HuH-7.5 (cell line): Measurements from ENCODE around the gene HDAC4.
"Not testable (repeated sequence)": the region's sequence is repeated elsewhere in the genome, so short reads cannot be mapped to it uniquely, and the experiment has no call there.

Experiments
- DNase-seq: peaks from one replicate; pipeline ENCODE4 v3.0.0; 2011; ENCODE audit warnings: low spot score

Gene HDAC4

GRCh38 chr2:239046822-239047221, 354.0 kb downstream of the HDAC4 start:
- DNase-seq, result no peak

DNA sequence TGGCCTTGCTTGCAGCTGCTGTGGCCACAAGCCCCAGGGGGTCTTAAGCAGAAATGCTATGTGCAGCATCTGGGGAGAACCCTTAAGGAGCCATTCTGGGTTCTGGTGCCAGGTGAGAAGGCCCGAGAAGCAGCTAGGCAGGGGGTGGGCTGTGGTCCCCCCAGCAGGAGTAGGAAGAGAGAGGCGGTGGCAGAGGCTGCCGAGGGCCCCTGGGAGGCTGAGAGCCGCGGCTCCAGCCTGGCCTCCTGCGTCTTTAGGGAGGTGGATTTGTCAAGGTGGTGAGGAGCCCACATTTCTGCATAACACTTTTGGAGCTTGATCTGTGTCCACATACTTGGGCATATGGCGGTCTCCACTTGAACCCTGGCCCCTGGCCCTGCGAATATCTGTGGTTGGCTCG, 356.5 kb downstream of the HDAC4 start:
- no peak for DNase-seq

DNA sequence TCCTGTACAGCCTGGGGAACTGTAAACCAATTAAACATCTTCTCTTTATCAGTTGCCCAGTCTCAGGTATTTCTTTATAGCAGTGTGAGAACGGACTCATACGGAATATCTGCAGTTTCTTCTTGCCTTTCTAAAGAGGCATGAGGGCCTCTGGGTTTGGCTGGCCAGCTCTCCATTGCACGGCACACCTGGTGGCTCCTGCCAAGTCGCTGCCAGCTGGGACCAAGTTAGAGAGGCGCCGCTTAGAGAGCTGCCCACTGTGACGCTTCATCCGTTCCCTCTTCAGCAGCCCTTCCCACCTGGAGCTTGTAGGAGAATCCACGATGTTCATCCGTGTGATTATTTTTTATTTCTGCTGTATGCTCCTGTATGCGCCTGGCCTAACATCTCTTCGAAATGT, 357.5 kb downstream of the HDAC4 start:
- no peak for DNase-seq

GRCh38 chr2:239042551-239043320, 358.1 kb downstream of the HDAC4 start:
- DNase-seq, result no peak

DNA sequence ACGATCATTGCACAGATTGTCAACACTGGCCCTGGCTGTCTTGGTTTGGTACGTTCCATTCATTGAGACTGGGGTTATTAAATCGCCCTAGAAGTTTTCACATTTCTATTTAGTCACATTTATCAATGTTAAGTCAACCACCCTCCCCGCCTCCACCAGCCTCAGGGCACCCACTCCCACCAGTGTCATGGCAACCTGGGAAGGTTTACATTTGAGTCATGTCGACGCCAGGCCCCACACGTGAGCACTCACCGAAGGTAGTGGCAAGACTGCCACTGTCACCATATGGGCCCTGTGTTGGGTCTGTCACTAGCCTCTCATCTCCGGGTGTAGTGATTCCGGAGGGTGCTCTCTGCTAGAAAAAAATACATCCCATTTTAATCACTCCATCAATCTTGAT, 358.8 kb downstream of the HDAC4 start:
- no peak for DNase-seq

GRCh38 chr2:239041062-239041461, 359.8 kb downstream of the HDAC4 start:
- no peak for DNase-seq

GRCh38 chr2:239040152-239040761, 360.6 kb downstream of the HDAC4 start:
- no peak for DNase-seq

GRCh38 chr2:239039479-239039861, 361.4 kb downstream of the HDAC4 start:
- DNase-seq, result no peak

DNA sequence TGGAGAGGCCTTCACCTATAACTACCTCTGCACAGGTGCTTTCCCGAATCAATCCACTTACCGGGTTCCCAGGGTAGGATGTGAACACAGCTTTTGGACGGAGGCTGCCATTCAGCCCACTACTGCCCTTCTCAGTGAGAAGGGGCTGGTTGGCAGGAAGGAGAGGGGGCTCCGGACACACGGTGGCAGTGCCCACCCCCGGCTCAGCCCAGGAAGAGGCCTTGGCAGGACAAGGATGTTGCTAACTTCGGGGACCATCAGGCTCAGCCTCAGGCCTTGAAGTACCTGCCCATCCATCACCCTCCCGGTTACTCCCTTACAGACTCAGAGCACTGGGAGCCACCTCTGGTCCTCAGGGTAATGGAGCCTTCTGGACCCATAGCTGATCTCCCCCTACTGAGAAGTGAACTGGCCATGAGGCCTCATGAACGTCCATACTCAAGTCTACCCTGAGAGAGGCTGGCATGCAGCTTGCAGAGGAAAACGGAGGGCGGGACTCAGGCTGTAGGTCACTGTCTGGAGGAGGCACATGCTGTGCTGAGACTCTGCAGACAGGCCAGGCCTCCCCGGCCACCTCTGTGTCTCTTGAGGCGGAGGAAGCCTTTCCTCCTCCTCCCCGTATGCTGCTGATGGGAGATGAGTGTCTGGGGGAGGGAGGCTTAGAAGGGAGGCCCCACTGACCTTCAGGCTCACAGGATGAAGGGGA, 361.9 kb downstream of the HDAC4 start:
- no peak for DNase-seq

DNA sequence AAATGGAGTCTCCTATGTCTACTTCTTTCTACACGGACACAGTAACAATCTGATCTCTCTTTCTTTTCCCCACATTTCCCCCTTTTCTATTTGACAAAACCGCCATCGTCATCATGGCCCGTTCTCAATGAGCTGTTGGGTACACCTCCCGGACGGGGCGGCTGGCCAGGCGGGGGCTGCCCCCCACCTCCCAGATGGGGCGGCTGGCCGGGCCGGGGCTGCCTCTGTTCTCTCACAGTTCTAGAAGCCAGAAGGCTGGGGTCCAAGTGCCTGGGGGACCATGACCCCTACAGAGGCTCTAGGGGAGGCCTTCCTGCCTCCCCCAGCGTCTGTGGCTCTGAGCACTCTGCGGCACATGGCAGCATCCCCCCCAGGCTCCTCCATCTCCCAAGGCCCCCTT, 362.5 kb downstream of the HDAC4 start:
- DNase-seq, result not testable (repeated sequence)

DNA sequence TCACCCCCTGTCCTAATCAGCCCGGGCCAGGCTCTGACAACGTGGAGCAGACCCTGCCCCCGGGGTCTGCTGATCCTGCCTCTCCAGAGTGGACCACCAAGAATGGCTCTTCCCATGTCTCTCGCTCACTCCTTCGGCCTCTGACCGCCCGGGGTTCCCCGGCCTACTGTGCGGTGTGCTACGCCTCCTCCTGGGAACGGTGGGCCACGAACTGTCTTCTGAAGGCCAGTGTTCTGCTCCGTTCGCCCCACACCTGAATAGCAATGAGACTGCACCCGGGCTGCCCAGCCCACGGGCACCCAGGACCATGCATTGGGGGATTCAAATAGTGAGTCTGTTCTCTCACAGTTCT, 363.3 kb downstream of the HDAC4 start:
- no peak for DNase-seq

GRCh38 chr2:239036819-239037558, 363.8 kb downstream of the HDAC4 start:
- no peak for DNase-seq

DNA sequence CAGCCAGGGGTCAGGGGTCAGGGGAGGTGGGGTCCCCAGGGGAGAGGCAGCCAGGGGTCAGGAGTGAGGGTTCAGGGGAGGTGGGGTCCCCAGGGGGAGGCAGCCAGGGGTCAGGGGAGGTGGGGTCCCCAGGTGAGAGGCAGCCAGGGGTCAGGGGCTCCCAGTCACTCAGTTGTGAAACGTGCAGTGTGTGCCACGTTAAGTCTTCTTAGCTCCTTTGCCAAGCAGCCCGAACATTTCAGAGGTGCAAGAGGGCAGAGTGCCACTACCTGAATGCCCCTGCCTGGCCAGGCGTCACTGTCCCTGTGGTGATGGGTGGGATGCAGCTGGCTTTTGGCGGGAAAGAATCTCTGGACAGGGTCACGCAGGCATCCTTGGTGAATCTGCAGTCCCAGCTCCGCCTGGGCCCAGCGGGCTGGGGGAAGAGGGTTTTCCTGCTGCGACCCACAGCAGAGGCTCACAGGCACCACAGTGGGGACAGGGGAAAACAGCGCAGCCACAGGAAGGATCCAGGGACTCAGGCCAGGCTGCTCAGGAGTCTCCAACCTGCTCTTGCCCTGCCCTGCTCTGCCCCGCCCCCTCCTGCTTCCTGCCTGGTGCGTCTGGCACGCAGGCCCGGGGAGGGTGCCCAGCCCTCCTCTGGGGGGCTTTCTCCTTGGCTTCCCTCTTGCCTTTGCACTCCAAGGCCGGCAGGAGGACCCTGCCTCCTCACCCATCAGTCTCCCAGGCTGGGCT, 364.7 kb downstream of the HDAC4 start:
- no peak for DNase-seq

DNA sequence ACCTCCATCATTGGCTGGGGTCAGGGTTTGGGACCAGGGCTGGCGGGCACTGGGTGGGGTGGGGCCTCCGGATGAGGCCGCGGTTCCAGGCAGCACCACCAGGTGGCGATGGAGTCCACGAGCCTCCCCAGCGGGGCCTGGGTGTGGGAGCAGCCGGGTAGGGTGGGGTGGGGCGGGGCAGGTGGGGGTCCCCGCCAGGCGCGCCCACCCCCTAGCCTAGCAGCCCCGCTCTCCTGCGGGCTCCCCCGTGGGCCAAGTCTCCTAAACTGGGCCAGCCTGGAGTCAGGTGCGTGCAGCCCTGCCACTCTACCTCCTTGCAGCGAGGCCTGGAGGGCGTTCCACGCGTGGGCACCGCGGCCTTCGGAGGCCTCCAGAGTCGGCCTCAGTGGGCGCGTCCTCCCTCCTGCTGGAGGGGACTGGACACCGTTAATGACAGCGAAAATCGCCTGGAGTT, 365.4 kb downstream of the HDAC4 start:
- DNase-seq, result peak; percentile 91

DNA sequence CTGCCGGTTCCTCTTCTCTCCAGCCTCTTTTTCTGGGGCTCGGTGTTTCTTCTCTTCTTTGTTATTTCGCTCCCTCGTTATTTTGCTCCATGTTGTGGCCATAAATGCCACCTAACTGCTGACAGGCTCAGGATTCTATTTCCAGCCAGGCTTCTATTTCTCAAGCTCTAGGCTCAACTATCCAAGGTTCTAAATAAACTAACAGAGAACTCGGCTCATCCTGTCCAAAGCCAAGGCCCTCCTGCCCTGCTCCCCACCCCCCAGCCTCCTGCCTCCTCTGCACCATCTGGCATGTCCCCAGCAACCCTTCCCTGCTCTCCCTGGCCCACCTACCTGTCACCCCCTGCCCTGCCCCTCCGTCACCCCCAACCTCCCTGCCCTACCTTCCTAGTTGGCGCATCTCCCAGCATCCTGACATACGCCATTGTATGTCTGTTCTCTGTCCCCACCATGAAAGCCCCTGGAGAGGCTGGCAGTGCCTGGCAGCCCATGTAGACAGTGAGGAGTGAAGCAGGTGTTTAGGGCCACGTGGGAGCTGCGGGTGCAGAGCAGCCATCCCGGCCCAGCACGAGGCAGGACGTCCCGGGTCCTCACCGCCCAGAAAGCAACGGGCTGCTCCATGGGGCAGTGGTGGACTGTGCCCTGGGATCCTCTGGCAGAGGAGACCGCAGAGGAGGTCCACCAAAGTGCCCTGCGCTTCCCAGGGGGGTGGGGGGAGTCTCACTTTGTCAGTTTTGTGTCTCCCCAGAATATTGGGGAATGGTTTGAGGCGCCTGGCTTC, 366.1 kb downstream of the HDAC4 start:
- no peak for DNase-seq

GRCh38 chr2:239033801-239034560, 366.8 kb downstream of the HDAC4 start:
- DNase-seq, result no peak

- no peak for DNase-seq
Measured at GRCh38 chr2:239029958-239030357, 370.9 kb downstream of the HDAC4 start.

DNA sequence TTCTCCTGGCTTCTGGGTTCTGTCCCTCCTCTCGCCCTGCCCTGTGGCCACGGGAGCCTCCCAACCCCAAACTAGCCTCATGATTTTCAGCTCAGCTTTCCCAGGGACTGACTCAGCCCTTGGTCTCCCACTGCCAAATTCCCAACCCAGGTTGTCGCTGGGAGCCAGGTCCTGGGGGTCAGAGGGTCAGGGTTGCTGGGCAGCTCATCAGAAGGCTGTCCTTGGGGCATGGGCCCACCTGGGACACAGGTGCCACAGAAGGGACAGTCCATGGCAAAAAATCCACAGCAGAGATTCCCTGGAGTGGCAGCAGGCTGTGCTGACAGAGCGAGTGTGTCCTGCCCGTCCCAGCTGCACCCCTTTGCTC, 372.6 kb downstream of the HDAC4 start:
- no peak for DNase-seq

DNA sequence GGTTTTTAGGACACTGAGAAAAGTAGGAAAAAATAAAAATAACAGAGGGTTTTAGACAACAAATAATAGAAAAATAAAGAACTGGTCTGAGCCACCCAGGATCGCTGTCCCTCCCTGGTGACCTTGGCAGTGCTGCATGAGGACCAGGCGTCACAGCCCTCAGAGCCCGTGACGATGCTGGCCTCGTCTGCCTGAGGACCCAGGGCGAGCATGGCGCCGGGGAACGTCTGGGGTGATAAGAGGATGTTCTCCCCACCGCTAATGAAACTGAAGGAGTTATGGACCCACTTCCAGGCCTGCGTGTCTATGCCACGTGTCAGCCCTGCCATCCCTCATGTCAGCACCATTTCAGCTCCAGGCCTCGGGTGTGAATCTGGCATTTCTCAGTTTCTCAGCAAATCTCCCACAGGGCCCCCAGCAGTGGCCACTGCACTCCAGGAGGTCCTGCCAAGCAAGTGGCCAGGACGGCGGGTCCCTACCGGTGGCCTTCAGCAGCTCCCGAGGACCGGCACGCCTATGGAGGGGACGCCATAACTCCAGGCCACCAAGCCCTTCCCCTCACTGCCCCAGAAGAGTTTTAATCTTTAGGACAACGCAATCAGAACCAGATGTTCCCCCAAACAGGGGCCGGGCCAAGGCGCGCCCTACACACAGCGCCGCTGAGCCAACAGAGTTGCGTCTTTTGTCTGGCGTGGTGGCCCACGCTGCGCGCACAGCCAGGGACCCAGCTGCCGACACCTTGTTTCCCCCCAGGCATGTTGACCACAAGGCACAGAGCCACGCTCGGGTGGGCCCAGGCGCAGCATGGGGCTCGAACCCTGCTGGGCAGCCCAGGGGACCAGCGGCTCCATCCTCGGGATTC, 373.2 kb downstream of the HDAC4 start:
- DNase-seq, result no peak
